ENCODE results near the gene CHAF1A. TPM values are rescaled to one million over a fixed set of nuclear protein-coding genes. Genes with fewer than 3 reads are reported as not detected.

CHAF1A gene
- total RNA-seq (2022; extraction: Qiagen RNA extraction), result 20.4 to 22.3 TPM (median 21.2 TPM) in 5 replicates

GRCh38 chr19:4402171-4403004, at the start of gene CHAF1A:
Gene CHAF1A (plus strand): TSS chr19:4402640. CDS start chr19:4402763, 123 bp downstream.

GRCh38 chr19:4400135-4400936, 2.1 kb upstream of the CHAF1A start, which contains the start of gene SH3GL1:
Gene SH3GL1 (minus strand): TSS chr19:4400547. CDS start chr19:4400368, 179 bp downstream.

GRCh38 chr19:4457654-4458395, 55.4 kb downstream of the CHAF1A start, which contains the start of gene UBXN6:
Gene UBXN6 (minus strand): TSS chr19:4457794. CDS start chr19:4457697, 97 bp downstream.

GRCh38 chr19:4472174-4472974, 69.9 kb downstream of the CHAF1A start, which contains the start of gene HDGFL2:
Gene HDGFL2 (plus strand): TSS chr19:4472297. CDS start chr19:4472351, 54 bp downstream.

Other genes with a start within 250 kb of the CHAF1A start
- gene CREB3L3, start 249.0 kb upstream of the CHAF1A start, total RNA-seq (2022; extraction: Qiagen RNA extraction), result 0.08 to 0.15 TPM (median 0.11 TPM) in 5 replicates
- 26.8 to 40.9 TPM (median 35.5 TPM) in 5 replicates for gene SIRT6, start 220.1 kb upstream of the CHAF1A start, total RNA-seq (2022; extraction: Qiagen RNA extraction)
- gene ANKRD24, start 220.0 kb upstream of the CHAF1A start, total RNA-seq (2022; extraction: Qiagen RNA extraction), result 0.17 to 0.29 TPM (median 0.24 TPM) in 5 replicates
- gene EBI3, start 173.1 kb upstream of the CHAF1A start, total RNA-seq (2022; extraction: Qiagen RNA extraction), result 2.5 to 4.9 TPM (median 3.1 TPM) in 5 replicates
- 18.3 to 21.8 TPM (median 20.1 TPM) in 5 replicates for gene YJU2, start 155.6 kb upstream of the CHAF1A start, total RNA-seq (2022; extraction: Qiagen RNA extraction)
- 0.12 to 0.17 TPM (median 0.15 TPM) in 3 of 5 replicates, not detected in the others for gene SHD, start 123.4 kb upstream of the CHAF1A start, total RNA-seq (2022; extraction: Qiagen RNA extraction)
- not detected in 5 replicates for gene TMIGD2, start 100.3 kb upstream of the CHAF1A start, total RNA-seq (2022; extraction: Qiagen RNA extraction)
- gene FSD1, start 98.0 kb upstream of the CHAF1A start, total RNA-seq (2022; extraction: Qiagen RNA extraction), result 8.0 to 9.1 TPM (median 8.3 TPM) in 5 replicates
- 0.09 to 0.24 TPM in 2 of 5 replicates, not detected in the others for gene STAP2, start 63.8 kb upstream of the CHAF1A start, total RNA-seq (2022; extraction: Qiagen RNA extraction)
- 5.0 to 12.2 TPM (median 10.5 TPM) in 5 replicates for gene MPND, start 59.1 kb upstream of the CHAF1A start, total RNA-seq (2022; extraction: Qiagen RNA extraction)
- gene SH3GL1, start 2.1 kb upstream of the CHAF1A start, total RNA-seq (2022; extraction: Qiagen RNA extraction), result 45.8 to 61.4 TPM (median 59.4 TPM) in 5 replicates
- 39.6 to 66.9 TPM (median 60.1 TPM) in 5 replicates for gene UBXN6, start 55.2 kb downstream of the CHAF1A start, total RNA-seq (2022; extraction: Qiagen RNA extraction)
- 25.2 to 29.7 TPM (median 26.5 TPM) in 5 replicates for gene HDGFL2, start 69.7 kb downstream of the CHAF1A start, total RNA-seq (2022; extraction: Qiagen RNA extraction)
- 0.09 to 0.15 TPM (median 0.12 TPM) in 5 replicates for gene PLIN4, start 115.8 kb downstream of the CHAF1A start, total RNA-seq (2022; extraction: Qiagen RNA extraction)
- gene PLIN5, start 132.6 kb downstream of the CHAF1A start, total RNA-seq (2022; extraction: Qiagen RNA extraction), result 0.10 to 0.39 TPM (median 0.14 TPM) in 5 replicates
- 0.06 to 0.20 TPM (median 0.11 TPM) in 5 replicates for gene LRG1, start 137.4 kb downstream of the CHAF1A start, total RNA-seq (2022; extraction: Qiagen RNA extraction)
- 4.9 to 6.0 TPM (median 5.0 TPM) in 5 replicates for gene SEMA6B, start 157.0 kb downstream of the CHAF1A start, total RNA-seq (2022; extraction: Qiagen RNA extraction)
- 2.7 to 4.3 TPM (median 3.5 TPM) in 5 replicates for gene TNFAIP8L1, start 236.9 kb downstream of the CHAF1A start, total RNA-seq (2022; extraction: Qiagen RNA extraction)